Right kidney (tissue), 1 donor: ENCODE measurements around the gene MYL10.
"Not testable (repeated sequence)": the region's sequence is repeated elsewhere in the genome, so short reads cannot be mapped to it uniquely, and the experiment has no call there.

Experiments
- DNase-seq: peaks from one replicate; pipeline ENCODE4 v3.0.0-alpha.2; 2016

The MYL10 gene

GRCh38 chr7:101618207-101618839 lies 10.8 kb downstream of the MYL10 start:
- DNase-seq: peak; percentile 39

DNA sequence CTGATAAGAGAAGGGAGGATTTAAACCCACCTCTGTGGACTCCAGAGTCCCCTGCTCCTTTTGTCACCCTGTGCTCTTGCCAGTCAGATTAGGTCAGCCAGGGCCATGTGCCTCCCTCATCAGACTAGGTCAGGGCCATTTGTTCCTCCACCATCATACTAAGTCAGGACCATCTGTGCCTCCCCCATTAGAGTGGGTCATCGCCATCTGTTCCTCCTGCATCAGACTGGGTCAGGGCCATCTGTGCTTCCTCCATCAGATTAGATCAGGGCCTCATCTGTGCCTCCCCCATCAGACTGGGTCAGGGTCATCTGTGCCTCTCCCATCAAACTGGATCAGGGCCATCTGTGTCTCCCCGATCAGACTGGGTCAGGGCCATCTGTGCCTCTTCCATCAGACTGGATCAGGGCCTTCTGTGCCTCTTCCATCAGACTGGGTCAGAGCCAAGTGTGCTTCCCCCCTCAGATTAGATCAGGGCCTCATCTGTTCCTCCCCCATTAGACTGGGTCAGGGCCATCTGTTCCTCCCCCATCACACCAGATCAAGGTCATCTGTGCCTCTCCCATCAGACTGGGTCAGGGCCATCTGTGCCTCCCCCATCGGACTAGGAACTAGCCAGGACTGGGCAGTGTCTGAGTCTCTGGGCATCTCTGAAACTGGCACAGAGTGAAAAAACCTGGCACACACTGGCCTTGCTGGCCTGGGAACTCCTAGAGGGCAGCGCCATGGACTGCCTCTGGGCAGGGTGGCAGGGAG lies 11.5 kb downstream of the MYL10 start:
- no peak for DNase-seq

- no peak for DNase-seq
Observed at GRCh38 chr7:101615446-101615845, 13.7 kb downstream of the MYL10 start.

DNA sequence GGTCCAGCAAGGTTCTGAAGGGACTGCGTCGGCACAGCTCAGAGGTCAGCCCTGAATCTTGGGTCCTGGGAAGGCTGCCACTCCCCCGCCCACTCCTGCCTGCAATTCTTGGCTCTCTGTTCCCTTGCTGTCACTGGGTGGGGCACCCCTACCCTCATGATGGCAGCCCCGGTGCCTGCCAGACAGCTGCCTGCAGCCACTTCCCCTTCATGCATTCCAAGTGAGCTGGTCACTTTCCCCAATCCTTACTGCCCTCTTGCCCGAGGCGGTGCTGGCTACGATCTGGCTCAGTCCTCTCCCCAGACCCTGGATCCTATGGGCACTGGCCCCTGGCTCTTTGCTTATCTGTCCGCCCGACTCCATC lies 14.2 kb downstream of the MYL10 start:
- DNase-seq: no peak

GRCh38 chr7:101614098-101614938 lies 14.8 kb downstream of the MYL10 start:
- DNase-seq: no peak

- DNase-seq: no peak
Observed at GRCh38 chr7:101612885-101613515, 16.1 kb downstream of the MYL10 start.

DNA sequence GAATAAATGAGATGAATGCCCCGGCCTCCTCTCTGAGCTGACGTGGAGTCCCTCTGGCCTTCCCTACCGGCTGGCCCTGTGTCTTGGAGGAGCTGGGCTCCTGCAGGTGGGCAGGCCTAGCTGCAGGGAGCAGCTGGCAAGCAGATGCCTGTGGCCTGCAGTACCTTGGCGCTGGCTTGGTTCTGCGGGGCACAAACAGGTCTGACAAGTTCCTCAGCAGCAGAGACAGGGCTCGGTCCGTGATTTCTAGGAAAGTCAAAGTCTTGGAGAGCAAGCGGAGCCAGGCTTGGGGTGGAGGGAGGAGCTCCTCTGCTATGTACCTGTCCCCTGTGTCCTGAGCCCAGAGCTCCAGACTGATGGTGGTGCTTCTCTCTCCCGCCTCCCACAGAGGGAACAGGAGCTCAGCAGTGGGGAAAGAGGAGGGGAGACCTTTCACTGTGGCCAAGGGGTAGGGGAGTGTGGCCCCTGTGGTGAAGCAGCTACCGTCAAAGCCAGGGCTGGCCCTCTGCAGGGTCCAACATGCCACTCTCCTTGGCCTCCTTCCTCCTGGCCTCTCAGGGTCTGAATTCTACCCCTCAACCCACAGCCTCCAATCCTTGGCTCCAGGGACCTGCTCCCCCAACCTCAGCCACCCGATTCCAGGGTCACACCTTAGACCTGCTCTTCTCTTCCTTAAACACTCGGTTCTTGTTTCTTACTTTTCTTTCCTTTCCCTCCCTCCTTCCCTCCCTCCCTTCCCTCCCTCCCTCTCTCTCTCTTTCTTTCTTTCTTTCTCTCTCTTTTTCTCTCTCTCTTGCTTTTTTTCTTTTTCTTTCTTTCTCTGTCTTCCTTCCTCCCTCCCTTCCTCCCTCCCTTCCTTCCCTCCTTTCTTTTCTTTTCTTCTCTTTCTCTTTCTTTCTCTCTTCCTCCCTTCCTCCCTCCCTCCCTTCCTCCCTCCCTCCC lies 20.1 kb downstream of the MYL10 start:
- peak; percentile 38 for DNase-seq

GRCh38 chr7:101606498-101606923 lies 22.6 kb downstream of the MYL10 start:
- no peak for DNase-seq

DNA sequence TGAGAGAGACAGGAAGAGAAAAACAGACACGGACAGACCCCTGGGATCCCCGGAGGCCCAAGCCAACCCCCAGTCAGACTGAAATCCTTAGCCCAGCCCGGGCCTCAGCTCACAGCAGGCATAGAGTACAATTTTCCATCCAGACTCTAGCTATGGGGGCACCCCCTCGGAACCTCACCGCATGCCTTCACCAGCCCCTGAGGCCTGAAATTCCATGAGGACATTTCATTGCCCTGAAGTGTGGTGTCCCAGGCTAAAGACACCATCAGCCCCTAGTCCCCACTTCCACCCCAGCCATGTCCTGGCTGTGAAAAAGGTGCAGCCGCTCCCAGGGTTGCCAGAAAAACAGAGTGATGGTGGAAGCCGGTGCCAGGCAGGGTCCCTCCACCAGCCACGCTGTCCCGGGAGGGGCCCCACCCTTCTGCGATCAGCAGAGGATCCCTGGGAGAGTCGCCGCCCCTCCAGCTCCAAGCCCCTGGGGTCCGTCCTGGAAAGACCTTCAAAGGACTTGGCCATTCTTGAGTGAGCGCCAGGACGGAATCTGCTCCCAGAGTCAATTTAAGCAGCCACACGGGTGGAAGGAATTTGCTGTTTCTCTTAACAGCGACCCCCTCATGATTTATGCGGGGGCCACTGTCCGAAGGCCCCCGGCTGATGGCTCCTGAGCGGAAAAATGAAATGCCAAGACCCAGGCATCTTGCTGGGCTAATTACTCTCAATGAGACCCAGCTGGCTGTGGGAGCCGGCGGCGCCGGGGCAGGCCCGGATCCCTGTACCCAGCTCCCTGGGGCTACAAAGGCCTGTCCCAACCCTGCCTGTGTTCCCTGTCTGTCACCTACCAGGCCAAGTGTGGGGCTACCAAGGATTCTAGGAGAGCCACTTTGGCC lies 23.2 kb downstream of the MYL10 start:
- peak; percentile 30 for DNase-seq

GRCh38 chr7:101604934-101605332 lies 24.2 kb downstream of the MYL10 start:
- DNase-seq: not testable (repeated sequence)

DNA sequence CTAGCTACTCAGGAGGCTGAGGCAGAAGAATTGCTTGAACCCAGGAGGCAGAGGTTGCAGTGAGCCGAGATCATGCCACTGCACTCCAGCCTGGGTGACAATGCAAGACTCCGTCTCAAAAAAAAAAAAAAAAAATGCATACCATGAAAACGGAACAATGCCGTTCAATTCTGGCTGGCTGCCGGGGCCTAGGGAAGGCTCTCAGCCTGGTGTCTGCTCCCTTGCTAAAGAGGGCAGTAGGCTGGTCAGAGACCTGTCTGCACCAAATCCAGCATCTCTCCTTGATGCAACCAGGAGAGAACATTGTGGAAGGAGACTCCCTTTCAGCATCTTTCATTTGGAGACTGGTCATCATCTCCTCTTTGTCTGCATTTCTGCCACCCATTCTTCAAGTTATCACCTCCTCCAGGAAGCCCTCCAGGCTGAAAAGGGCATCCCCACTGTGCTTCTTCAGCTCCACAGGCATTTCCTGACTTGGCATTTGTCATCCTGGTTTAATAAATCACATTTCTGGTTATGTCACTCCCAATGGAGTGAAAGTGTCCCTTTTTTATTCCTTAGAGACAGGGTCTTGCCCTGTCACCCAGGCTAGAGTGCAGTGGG lies 24.7 kb downstream of the MYL10 start:
- DNase-seq: no peak

GRCh38 chr7:101602484-101603241 lies 26.4 kb downstream of the MYL10 start:
- peak; percentile 75 for DNase-seq

- DNase-seq: no peak
Observed at GRCh38 chr7:101602082-101602481, 27.0 kb downstream of the MYL10 start.

GRCh38 chr7:101599787-101600186 lies 29.3 kb downstream of the MYL10 start:
- DNase-seq: no peak

DNA sequence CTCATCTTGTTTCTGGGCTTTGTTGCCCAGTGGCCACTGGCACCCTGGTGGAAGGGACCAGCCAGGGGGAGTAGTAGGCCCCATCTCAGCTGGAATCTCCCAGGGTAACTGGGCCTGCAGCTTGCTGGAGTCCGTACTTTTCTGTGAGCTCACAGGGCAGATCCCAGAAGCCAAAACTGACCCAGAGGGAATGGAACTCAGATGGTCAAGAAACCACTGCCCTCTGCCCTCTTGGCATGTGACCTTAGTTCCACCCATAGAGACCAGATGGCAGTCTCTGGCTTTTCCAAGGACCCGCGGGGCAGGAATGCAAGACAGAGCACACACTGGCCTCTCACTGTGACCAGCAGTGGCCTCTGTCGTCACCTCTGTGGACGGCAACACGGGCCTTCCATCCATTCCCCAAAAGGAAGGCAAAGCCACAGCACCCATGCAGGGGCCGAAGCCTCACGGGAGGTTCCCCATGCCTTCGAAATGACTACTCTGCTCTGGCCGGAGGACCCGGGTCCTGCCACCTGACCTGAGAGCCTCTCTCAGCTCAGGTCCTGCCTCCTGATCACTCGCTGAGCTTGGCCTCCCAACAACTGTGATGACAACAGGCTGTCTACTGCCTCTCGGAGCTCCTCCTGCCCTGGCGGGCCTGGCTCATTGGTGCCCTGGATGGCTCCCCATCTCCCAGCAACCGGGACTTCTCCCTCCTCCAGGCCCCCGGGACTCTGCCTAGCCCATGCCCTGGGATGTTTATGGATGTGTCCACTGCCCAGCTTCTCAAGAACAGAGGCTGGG lies 29.9 kb downstream of the MYL10 start:
- peak; percentile 33 for DNase-seq

DNA sequence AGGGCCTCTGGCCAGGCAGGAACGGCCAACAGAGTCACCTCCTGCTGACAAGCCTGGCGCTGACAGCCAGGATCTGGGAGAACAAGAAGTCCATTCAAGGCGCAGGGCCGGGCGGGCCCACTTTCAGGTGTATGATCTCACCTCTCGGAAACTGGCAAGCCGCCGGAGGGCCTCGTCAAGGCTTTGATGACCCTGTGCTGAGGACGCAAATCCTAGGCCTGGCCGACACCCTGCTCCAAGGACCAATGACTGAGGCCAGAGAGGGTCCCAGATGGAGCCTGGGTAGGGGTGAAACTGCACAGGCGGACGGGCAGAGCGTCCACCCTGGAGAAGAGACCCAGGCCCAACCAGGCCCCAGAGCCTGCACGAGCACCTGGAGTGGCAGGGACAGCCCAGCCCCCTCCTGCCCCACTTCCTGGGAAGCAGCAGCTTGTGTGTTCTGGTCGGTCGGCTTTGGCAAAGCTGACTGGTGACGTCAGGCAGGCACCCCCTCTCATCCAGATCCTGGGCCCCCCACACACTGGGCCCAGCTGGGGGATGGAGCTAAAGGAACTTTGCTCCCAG lies 30.6 kb downstream of the MYL10 start:
- DNase-seq: peak; percentile 61

DNA sequence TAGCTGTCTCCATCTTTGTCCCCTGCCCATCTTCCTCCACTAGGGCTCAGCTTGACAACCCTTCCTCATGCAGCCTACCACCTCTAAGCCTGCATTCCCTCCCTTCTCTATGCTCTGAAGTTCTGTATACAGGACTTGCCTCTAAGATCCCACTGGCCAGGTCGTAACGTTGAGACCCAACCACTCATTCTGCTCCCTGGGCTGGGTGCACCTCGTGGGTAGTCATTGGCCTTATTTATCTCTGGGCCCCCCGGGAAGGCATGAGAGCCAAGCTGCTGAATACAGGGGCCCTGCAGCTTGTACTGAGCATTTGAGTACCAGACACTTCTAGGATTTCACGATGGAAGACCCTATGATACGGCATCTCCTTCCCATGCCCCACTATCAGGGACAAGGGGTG lies 31.2 kb downstream of the MYL10 start:
- no peak for DNase-seq

DNA sequence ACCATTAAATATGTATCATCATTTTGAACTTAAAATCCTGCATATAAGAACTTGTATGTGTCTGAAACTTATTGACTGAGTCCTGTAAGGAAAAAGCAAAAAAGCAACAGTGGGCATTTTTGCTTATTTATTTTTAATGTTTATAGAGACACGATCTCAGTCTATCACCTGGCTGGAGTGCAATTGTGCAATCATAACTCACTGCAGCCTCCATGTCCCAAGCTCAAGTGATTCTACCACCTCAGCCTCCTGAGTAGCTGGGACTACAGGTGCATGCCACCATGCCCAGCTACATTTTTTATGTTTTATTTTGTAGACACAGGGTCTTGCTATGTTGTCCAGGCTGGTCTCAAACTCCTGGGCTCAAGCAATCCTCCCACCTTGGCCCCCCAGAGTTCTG lies 32.2 kb downstream of the MYL10 start:
- no peak for DNase-seq
